Heart left ventricle (tissue), 16 donors: ENCODE measurements around the gene BDH2. TPM values are rescaled to one million over a fixed set of nuclear protein-coding genes. Genes with fewer than 3 reads are reported as not detected.
A peak's percentile ranks its signal among the peaks of the same experiment; 100 is the strongest.

ENCODE experiments used
- ATAC-seq, 4 donors: fragments of 200-7000 bp; cut with Tn5 transposase; one replicate each; pipeline ENCODE4 v1.9.1; 2020 to 2022; ENCODE audit warnings: moderate library complexity in 4 of 4, mild to moderate bottlenecking in 3 of 4, moderate number of reproducible peaks in 1 of 4
- DNase-seq, 5 donors: peaks; one replicate each; pipeline ENCODE4 v3.0.0-alpha.2; 2020
- H3K27ac ChIP-seq, 12 donors: fragments of 200-600 bp; sonication (generic) in 4 of 12; one replicate each; pipeline versions ENCODE4 v1.5.0 to v1.8.0; 2016 to 2022; ENCODE audit warnings: mild to moderate bottlenecking in 2 of 12
- H3K27me3 ChIP-seq, 9 donors: fragments of 200-600 bp; sonication (generic) in 2 of 9; one replicate each; pipeline versions ENCODE4 v1.5.1 to v1.8.0; 2016 to 2022; ENCODE audit warnings: mild to moderate bottlenecking in 3 of 9
- H3K36me3 ChIP-seq, 9 donors: fragments of 200-600 bp; sonication (generic) in 2 of 9; one replicate each; pipeline versions ENCODE4 v1.5.0 to v1.8.0; 2018 to 2022; ENCODE audit warnings: mild to moderate bottlenecking in 2 of 9
- H3K4me1 ChIP-seq, 12 donors: fragments of 200-600 bp; sonication (generic) in 4 of 12; one replicate each; pipeline versions ENCODE4 v1.5.0 to v1.8.0; 2016 to 2022; ENCODE audit warnings: mild to moderate bottlenecking in 3 of 12
- H3K4me3 ChIP-seq, 12 donors: fragments of 200-600 bp; sonication (generic) in 4 of 12; one replicate each; pipeline versions ENCODE4 v1.5.0 to v1.8.0; 2017 to 2022; ENCODE audit warnings: mild to moderate bottlenecking in 9 of 12, moderate library complexity in 4 of 12
- H3K9me3 ChIP-seq, 12 donors: fragments of 200-600 bp; sonication (generic) in 4 of 12; one replicate each; pipeline versions ENCODE4 v1.5.0 to v1.8.0; 2016 to 2022; ENCODE audit warnings: mild to moderate bottlenecking in 1 of 12
- POLR2A ChIP-seq, 2 donors: fragments of 450-650 bp; IDR thresholded peaks; one replicate each; pipeline ENCODE4 v1.6.1; 2017; ENCODE audit warnings: antibody characterized with exemption in 2 of 2, mild to moderate bottlenecking in 2 of 2, moderate library complexity in 2 of 2
- WGBS, 4 donors: extraction: QIAGEN DNeasy Blood & Tissue Kit in 2 of 4; methylation state at CpG; one replicate each; pipeline versions ENCODE4 v1.1.5 to v1.1.7; 2013 to 2018; 5-methylcytosine and 5-hydroxymethylcytosine counted together
- intact Hi-C, 10 donors: fragments of 100-400 bp; cut with DNase I; formaldehyde crosslinking; loops; one replicate each; pipeline versions ENCODE4 v1.11.1 to v1.14.2; 2022
- polyA plus RNA-seq, 2 donors: library from polyadenylated mRNA; stranded (reverse); fragments of 200-250 nt; gene quantifications; one replicate each; pipeline ENCODE4 v1.2.3, GENCODE V29; 2013
- total RNA-seq, 9 donors: library from RNA; depleted of rRNA in 2 of 9; stranded (reverse); fragments of >200 nt in 2 of 9; fragmentation: NEBNext Ultra II Directional in 3 of 9; extraction: Animal tissue kit (Norgen Biotek cat#: 25700) in 3 of 9; gene quantifications; one replicate each; pipeline versions ENCODE4 v1.1.0 to v1.2.4, GENCODE V29; 2016 to 2023
- TF ChIP-seq, protein P1 (sequence below), 12 donors: fragments of 200-600 bp; sonication (generic) in 4 of 12; IDR thresholded peaks; one replicate each; pipeline versions ENCODE4 v1.5.0 to v1.8.0; 2018 to 2022; ENCODE audit warnings: antibody characterized with exemption in 12 of 12, mild to moderate bottlenecking in 5 of 12
- donor health status: ischemic (EF 13 %, LVEDD 7.1; RV severe dilation, severe dysfunction).
- donor health status: healthy with polysubstance abuse.
- donor health status: DM: no; HTN: yes; CAD: no.
- donor health status: DM: no; HTN: no; CAD: no.
- donor health status: ischemic (EF 25% LVEDD 6.9; RV normal size, moderate dysfunction).
- donor health status: ischemic (EF 25% LVEDD 5.7; RV mildly dilated, moderate dysfunction).
- donor health status: healthy.
- donor health status: DM: yes; HTN: yes; CAD: no.
- donor health status: ischemic (EF 35%, LVEDD 5.7; RV mildly dilated, moderate dysfunction).
- donor health status: nonischemic (EF 11% LVEDD 7.7; RV severe dilation, severe dysfunction).
- donor health status: DM: yes; HTN: yes; CAD: no.
- donor health status: PGD.
- donor health status: ischemic (EF 29% LVEDD 5.4; RV normal size, mild dysfunction).
- donor health status: nonischemic (EF 23%, LVEDD 6.1; RV moderate dilation, normal function).

BDH2 gene
- total and polyA plus RNA-seq, 11 donors, result 20.3 to 38.0 (median 25.0) TPM

DNA sequence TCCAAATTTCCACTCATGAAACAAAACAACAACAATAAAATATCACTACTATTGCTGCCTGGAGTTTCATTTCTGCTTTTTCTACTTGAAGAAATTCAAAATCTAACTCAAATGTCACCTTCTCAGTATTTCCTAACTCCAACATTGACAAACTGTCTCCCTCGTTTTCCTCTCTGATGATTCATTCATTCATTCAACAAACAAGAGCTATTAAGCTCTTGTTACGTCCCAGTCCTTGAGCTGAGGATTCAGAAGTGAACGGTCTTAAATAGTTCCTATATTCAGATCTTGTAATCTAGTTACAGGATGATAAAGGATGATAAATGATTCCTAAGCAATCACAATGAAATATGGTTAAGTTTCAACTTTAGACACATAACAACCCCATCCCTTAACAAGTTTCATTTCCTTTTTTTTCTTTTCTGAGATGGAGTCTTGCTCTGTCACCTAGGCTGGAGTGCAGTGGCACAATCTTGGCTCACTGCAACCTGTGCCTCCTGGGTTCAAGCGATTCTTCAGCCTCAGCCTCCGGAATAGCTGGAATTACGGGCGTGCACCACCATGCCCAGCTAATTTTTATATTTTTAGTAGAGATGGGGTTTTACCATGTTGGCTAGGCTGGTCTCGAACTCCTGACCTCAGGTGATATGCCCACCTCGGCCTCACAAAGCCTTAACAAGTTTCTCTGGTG is 24.7 kb downstream of the BDH2 start:
- H3K27me3 ChIP-seq, result no peaks in the 10 kb centered on the region
- ATAC-seq, result no peak
- peaks cover 0 to 16% (median 5%) of the 10 kb centered on the region in 9 donors for H3K36me3 ChIP-seq
- no peak for DNase-seq
- TF ChIP-seq, protein P1, sequence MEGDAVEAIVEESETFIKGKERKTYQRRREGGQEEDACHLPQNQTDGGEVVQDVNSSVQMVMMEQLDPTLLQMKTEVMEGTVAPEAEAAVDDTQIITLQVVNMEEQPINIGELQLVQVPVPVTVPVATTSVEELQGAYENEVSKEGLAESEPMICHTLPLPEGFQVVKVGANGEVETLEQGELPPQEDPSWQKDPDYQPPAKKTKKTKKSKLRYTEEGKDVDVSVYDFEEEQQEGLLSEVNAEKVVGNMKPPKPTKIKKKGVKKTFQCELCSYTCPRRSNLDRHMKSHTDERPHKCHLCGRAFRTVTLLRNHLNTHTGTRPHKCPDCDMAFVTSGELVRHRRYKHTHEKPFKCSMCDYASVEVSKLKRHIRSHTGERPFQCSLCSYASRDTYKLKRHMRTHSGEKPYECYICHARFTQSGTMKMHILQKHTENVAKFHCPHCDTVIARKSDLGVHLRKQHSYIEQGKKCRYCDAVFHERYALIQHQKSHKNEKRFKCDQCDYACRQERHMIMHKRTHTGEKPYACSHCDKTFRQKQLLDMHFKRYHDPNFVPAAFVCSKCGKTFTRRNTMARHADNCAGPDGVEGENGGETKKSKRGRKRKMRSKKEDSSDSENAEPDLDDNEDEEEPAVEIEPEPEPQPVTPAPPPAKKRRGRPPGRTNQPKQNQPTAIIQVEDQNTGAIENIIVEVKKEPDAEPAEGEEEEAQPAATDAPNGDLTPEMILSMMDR (IDR thresholded peaks at IDR 0.05), result no peak
- no peak for TF ChIP-seq POLR2A (IDR thresholded peaks at IDR 0.05)
- no peaks in the 10 kb centered on the region for H3K9me3 ChIP-seq
- peaks cover 0 to 24% (median 7%) of the 10 kb centered on the region in 12 donors for H3K4me1 ChIP-seq
- H3K27ac ChIP-seq, result no peak overlapping the region
- intact Hi-C loops, result loop anchor here in 1 of 10 donors (5.0 kb wide), 1 partner anchor 208 kb away; the partner anchor contains the start of gene CISD2
- 93 to 95% (median 93%) methylated on average over 9 of the region's 9 CpGs for WGBS, 4 donors
- peak overlapping the region in 3 of 12 donors; percentile 69 to 86 (median 72) for H3K4me3 ChIP-seq

DNA sequence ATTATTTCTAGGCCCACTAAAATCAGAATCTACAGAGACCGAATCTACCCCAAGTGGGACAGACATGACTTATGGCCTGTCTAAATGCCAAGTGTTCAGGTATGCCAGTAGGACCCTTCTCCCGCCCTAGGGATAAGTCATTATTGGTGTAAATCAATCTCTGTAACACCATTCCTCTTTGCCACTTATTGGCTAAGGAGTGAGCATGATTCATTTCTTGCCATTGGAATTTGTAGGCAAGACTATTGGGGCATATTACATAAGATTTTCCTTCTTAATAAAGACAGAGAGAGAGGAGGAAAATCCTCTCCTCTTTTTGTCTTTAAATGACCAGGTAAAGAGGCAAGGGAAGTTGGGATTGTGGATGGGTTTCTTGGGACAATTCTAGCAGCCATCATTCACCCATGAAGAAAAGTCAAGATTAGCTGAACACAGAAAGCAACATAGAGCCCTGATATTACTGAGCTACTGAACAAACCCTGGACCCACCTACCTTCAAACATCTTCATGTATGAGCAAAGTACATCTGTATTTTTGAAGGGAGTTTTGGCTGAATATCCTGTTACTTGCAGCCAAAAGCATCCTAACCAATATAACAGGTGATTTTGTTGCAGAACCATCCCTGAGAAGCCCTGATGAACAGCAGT is 25.7 kb downstream of the BDH2 start:
- Histone ChIP-seq H3K27me3 (no peaks in the 10 kb centered on the region), H3K4me3 (no peak overlapping the region), H3K36me3 (peaks cover 0 to 6% (median 0%) of the 10 kb centered on the region in 9 donors), H3K27ac (no peak overlapping the region), H3K9me3 (no peaks in the 10 kb centered on the region), H3K4me1 (peaks cover 0 to 24% (median 7%) of the 10 kb centered on the region in 12 donors)
- TF ChIP-seq, protein P1 (IDR thresholded peaks at IDR 0.05), result no peak
- no peak for TF ChIP-seq POLR2A (IDR thresholded peaks at IDR 0.05)
- ATAC-seq, result no peak
- 98 to 100% (median 99%) methylated on average over 2 of the region's 2 CpGs for WGBS, 4 donors
- intact Hi-C loops, result no loop called here
- DNase-seq, result no peak

DNA sequence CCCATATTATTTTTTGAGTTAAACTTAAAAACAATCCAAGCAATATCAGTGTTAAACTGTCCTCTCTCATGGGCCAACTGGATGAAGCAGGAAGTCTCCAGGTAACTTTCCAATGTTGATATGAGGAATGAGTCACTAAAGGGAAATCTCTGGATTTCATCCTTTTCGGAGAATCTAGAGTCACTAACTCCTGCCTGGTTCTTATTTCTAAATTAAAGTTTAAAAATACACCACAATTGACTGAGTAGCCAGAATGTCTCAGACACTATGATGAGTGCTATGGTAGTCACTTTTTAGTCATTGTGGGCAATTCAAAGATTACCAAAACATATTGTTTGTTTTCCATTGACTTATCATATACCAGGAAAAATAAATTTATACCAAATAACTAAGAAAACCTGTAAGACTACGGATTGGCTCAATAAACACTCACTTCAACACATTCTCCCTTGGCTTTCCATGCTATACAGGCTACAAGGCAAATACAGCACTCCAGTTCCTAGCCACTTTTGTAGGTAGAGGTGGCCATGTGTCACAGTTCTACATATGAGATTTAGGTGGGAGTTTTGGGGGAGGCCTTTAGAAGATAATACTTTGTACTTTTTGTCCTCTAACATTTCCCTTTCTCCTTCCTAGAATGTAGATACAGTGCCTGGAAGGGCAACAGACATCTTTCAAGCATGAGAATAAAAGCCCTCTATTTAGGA is 31.6 kb downstream of the BDH2 start:
- ATAC-seq (no peak), DNase-seq (no peak)
- Histone ChIP-seq H3K9me3 (no peaks in the 10 kb centered on the region), H3K4me1 (no peaks in the 10 kb centered on the region), H3K27me3 (no peaks in the 10 kb centered on the region), H3K27ac (no peak overlapping the region), H3K36me3 (peaks cover 0 to 16% (median 5%) of the 10 kb centered on the region in 9 donors), H3K4me3 (no peak overlapping the region)
- WGBS, 4 donors, result 92 to 95% (median 93%) methylated on average over 2 of the region's 2 CpGs
- intact Hi-C loops, result no loop called here
- TF ChIP-seq, protein P1 (IDR thresholded peaks at IDR 0.05), result no peak
- TF ChIP-seq POLR2A (IDR thresholded peaks at IDR 0.05), result no peak
